Peyer's patch (tissue), 4 donors: ENCODE measurements around the gene CPAMD8. TPM values are rescaled to one million over a fixed set of nuclear protein-coding genes. Genes with fewer than 3 reads are reported as not detected.

Experiments used
- DNase-seq, 3 donors: peaks; one replicate each; pipeline ENCODE4 v3.0.0-alpha.2; 2017 to 2019
- H3K27ac ChIP-seq, 4 donors: fragments of 200-600 bp; sonication (generic); one replicate each; pipeline ENCODE4 v1.5.1; 2016 to 2019
- H3K27me3 ChIP-seq, 2 donors: fragments of 200-600 bp; sonication (generic); one replicate each; pipeline ENCODE4 v1.5.1; 2019
- H3K36me3 ChIP-seq, 3 donors: fragments of 200-600 bp; sonication (generic); one replicate each; pipeline ENCODE4 v1.5.1; 2016 to 2019
- H3K4me1 ChIP-seq, 4 donors: fragments of 200-600 bp; sonication (generic); one replicate each; pipeline ENCODE4 v1.5.1; 2016 to 2019
- H3K4me3 ChIP-seq, 4 donors: fragments of 200-600 bp; sonication (generic); 1 replicate in 3 of 4; 2 replicates in 1 of 4; pipeline ENCODE4 v1.5.1; 2016 to 2019; ENCODE audit warnings: mild to moderate bottlenecking in 1 of 4
- H3K9me3 ChIP-seq, 4 donors: fragments of 200-600 bp; sonication (generic); one replicate each; pipeline ENCODE4 v1.5.1; 2016 to 2019; ENCODE audit warnings: mild to moderate bottlenecking in 1 of 4
- CTCF ChIP-seq, 6 experiments: fragments of 450-650 bp in 4 of 6; fragments of 200-600 bp in 2 of 6; sonication (generic) in 1 of 6; IDR thresholded peaks; one replicate each; pipeline ENCODE4 v1.5.1; 2017 to 2019; ENCODE audit warnings: antibody characterized with exemption in 6 of 6, mild to moderate bottlenecking in 3 of 6, moderate library complexity in 1 of 6
- POLR2A ChIP-seq, 2 donors: fragments of 450-650 bp; IDR thresholded peaks; one replicate each; pipeline ENCODE4 v1.5.1; 2017; ENCODE audit warnings: antibody characterized with exemption in 2 of 2, mild to moderate bottlenecking in 2 of 2, moderate library complexity in 2 of 2
- total RNA-seq, 4 donors: library from RNA; depleted of rRNA; stranded (reverse); fragments of >200 nt; gene quantifications; one replicate each; pipeline ENCODE4 v1.1.0, GENCODE V29; 2016

CPAMD8 gene
- total RNA-seq, 4 donors from 2014 or later = 2.6 to 10.7 (median 5.2) TPM

GRCh38 chr19:17041976-17042375, 15.4 kb upstream of the CPAMD8 start:
- no peaks in the 10 kb centered on the region for H3K36me3 ChIP-seq
- peak overlapping the region in 2 of 4 donors; percentile 37 to 73 for H3K27ac ChIP-seq
- no peak for DNase-seq
- no peaks in the 10 kb centered on the region for H3K27me3 ChIP-seq
- TF ChIP-seq POLR2A (IDR thresholded peaks at IDR 0.05) = no peak
- no peak for TF ChIP-seq CTCF (IDR thresholded peaks at IDR 0.05)
- H3K4me1 ChIP-seq = no peaks in the 10 kb centered on the region
- H3K9me3 ChIP-seq = no peaks in the 10 kb centered on the region
- H3K4me3 ChIP-seq = no peak overlapping the region

DNA sequence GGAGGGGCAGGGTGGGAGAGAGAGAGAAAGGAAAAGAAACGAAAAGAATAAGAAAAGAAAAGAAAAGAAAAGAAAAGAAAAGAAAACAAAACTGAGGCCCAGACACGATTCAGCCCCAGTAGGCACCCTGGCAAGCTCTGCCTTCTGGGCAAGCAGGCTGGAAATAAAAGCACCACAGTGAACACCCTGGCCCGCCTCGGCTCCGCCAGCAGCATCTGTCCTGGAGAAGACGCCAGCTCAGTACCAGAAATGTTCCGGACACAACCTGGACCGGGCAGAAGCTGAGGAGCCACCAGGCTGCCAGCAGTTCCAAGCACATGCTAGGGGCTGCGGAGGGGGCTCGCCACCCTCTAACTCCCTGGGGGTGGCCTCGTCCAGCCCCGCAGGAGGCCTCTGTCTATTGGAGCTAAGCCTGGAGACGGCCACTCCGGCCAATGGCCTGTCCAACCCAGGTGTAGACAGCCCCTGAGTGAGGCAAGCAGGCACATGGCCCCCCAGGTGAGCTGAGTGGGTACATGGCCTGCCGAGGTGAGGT, 11.4 kb upstream of the CPAMD8 start:
- DNase-seq = no peak
- Histone ChIP-seq H3K4me3 (no peak overlapping the region), H3K9me3 (no peaks in the 10 kb centered on the region), H3K27ac (no peak overlapping the region), H3K36me3 (no peaks in the 10 kb centered on the region), H3K4me1 (no peaks in the 10 kb centered on the region), H3K27me3 (no peaks in the 10 kb centered on the region)
- TF ChIP-seq POLR2A (IDR thresholded peaks at IDR 0.05) = no peak
- no peak for TF ChIP-seq CTCF (IDR thresholded peaks at IDR 0.05)

- H3K9me3 ChIP-seq = no peaks in the 10 kb centered on the region
- H3K27ac ChIP-seq = no peak overlapping the region
- H3K4me3 ChIP-seq = no peak overlapping the region
- H3K4me1 ChIP-seq = no peaks in the 10 kb centered on the region
- TF ChIP-seq CTCF (IDR thresholded peaks at IDR 0.05) (no peak), POLR2A (IDR thresholded peaks at IDR 0.05) (no peak)
- H3K36me3 ChIP-seq = no peaks in the 10 kb centered on the region
- no peaks in the 10 kb centered on the region for H3K27me3 ChIP-seq
- no peak for DNase-seq
Measured at GRCh38 chr19:17037184-17037583, 10.6 kb upstream of the CPAMD8 start.

- H3K4me3 ChIP-seq = no peak overlapping the region
- no peaks in the 10 kb centered on the region for H3K9me3 ChIP-seq
- no peaks in the 10 kb centered on the region for H3K36me3 ChIP-seq
- DNase-seq = no peak
- no peaks in the 10 kb centered on the region for H3K4me1 ChIP-seq
- no peaks in the 10 kb centered on the region for H3K27me3 ChIP-seq
- H3K27ac ChIP-seq = no peak overlapping the region
- no peak for TF ChIP-seq CTCF (IDR thresholded peaks at IDR 0.05)
- no peak for TF ChIP-seq POLR2A (IDR thresholded peaks at IDR 0.05)
Measured at GRCh38 chr19:17036640-17037039, 10.0 kb upstream of the CPAMD8 start.

- Histone ChIP-seq H3K27ac (no peak overlapping the region), H3K27me3 (no peaks in the 10 kb centered on the region), H3K9me3 (no peaks in the 10 kb centered on the region), H3K4me1 (no peaks in the 10 kb centered on the region), H3K36me3 (no peaks in the 10 kb centered on the region), H3K4me3 (no peak overlapping the region)
- no peak for TF ChIP-seq CTCF (IDR thresholded peaks at IDR 0.05)
- TF ChIP-seq POLR2A (IDR thresholded peaks at IDR 0.05) = no peak
- DNase-seq = peak in 1 of 3 donors; percentile 52
Measured at GRCh38 chr19:17035842-17036424, 9.3 kb upstream of the CPAMD8 start.
